NCI-H146 treated with DMSO at 0.1 percent for 48 hours (cell line): ENCODE results near the gene NEUROD6.

ENCODE experiments used
- DNase-seq: peaks from one replicate; lab custom pipeline; 2025; ENCODE audit not compliant: unreplicated experiment; lab: John Stamatoyannopoulos, UW

NEUROD6 gene

GRCh38 chr7:31340603-31341002 is at the start of gene NEUROD6:
TSS of gene NEUROD6 (minus strand) at chr7:31340726. CDS start at chr7:31339268, 1,458 bp downstream.
- DNase-seq = no peak

- no peak for DNase-seq
These were observed 43.9 kb upstream of the NEUROD6 start for GRCh38 chr7:31384466-31384865.

GRCh38 chr7:31382722-31383121 is 42.2 kb upstream of the NEUROD6 start:
- DNase-seq = no peak

- DNase-seq = no peak
These were observed 33.1 kb upstream of the NEUROD6 start for GRCh38 chr7:31373337-31374289.

GRCh38 chr7:31372231-31372959 is 31.9 kb upstream of the NEUROD6 start:
- DNase-seq = no peak

GRCh38 chr7:31371621-31372020 is 31.1 kb upstream of the NEUROD6 start:
- no peak for DNase-seq

GRCh38 chr7:31370609-31371008 is 30.1 kb upstream of the NEUROD6 start:
- DNase-seq = no peak

GRCh38 chr7:31368620-31369019 is 28.1 kb upstream of the NEUROD6 start:
- no peak for DNase-seq

- DNase-seq = no peak
These were observed 23.0 kb upstream of the NEUROD6 start for GRCh38 chr7:31363496-31363895.

- no peak for DNase-seq
These were observed 22.5 kb upstream of the NEUROD6 start for GRCh38 chr7:31363051-31363450.

- no peak for DNase-seq
These were observed 21.9 kb upstream of the NEUROD6 start for GRCh38 chr7:31362401-31362800.

- DNase-seq = no peak
These were observed 17.9 kb upstream of the NEUROD6 start for GRCh38 chr7:31358467-31358866.

GRCh38 chr7:31345421-31345820 is 4.9 kb upstream of the NEUROD6 start:
- DNase-seq = no peak

GRCh38 chr7:31343516-31344305 is 3.2 kb upstream of the NEUROD6 start:
- no peak for DNase-seq

GRCh38 chr7:31341141-31341540 is 615 bp upstream of the NEUROD6 start:
- no peak for DNase-seq

GRCh38 chr7:31340051-31340450 is 475 bp downstream of the NEUROD6 start:
- DNase-seq = no peak

- DNase-seq = no peak
These were observed 1.8 kb downstream of the NEUROD6 start for GRCh38 chr7:31338706-31339105.

- DNase-seq = no peak
These were observed 3.4 kb downstream of the NEUROD6 start for GRCh38 chr7:31337002-31337565.

GRCh38 chr7:31336202-31337001 is 4.1 kb downstream of the NEUROD6 start:
- DNase-seq = no peak

GRCh38 chr7:31335884-31336201 is 4.7 kb downstream of the NEUROD6 start:
- DNase-seq = no peak
